GM23248 (cell line): ENCODE results near the gene RBPJL. TPM values are rescaled to one million over a fixed set of nuclear protein-coding genes. Genes with fewer than 3 reads are reported as not detected.

ENCODE experiments used
- DNase-seq: peaks from one replicate; pipeline ENCODE4 v3.0.0-alpha.2; 2015
- H2AFZ ChIP-seq: fragments of 200-600 bp; sonication (generic); 2 replicates; pipeline ENCODE4 v1.6.1; 2016; ENCODE audit warnings: antibody characterized with exemption
- H3F3A ChIP-seq: fragments of 200-600 bp; sonication (generic); 2 replicates; pipeline ENCODE4 v1.6.1; 2016; ENCODE audit warnings: mild to moderate bottlenecking, antibody characterized with exemption, mixed run types; ENCODE audit not compliant: insufficient read depth
- H3K27ac ChIP-seq: fragments of 200-600 bp; sonication (generic); 2 replicates; pipeline ENCODE4 v1.5.1; 2016; ENCODE audit warnings: mild to moderate bottlenecking
- H3K27me3 ChIP-seq: fragments of 200-600 bp; sonication (generic); replicated peaks from 2 replicates; pipeline ENCODE4 v1.6.1; 2016; ENCODE audit warnings: mild to moderate bottlenecking; ENCODE audit not compliant: insufficient read depth
- H3K36me3 ChIP-seq: fragments of 200-600 bp; sonication (generic); 2 replicates; pipeline ENCODE4 v1.6.1; 2016; ENCODE audit warnings: low read depth, mild to moderate bottlenecking
- H3K4me1 ChIP-seq: fragments of 200-600 bp; sonication (generic); 2 replicates; pipeline ENCODE4 v1.6.1; 2016; ENCODE audit warnings: mild to moderate bottlenecking; ENCODE audit not compliant: insufficient read depth
- H3K4me2 ChIP-seq: fragments of 200-600 bp; sonication (generic); one replicate; pipeline ENCODE4 v1.6.1; 2016; ENCODE audit warnings: mild to moderate bottlenecking; ENCODE audit not compliant: unreplicated experiment
- H3K4me3 ChIP-seq: fragments of 200-600 bp; sonication (generic); 2 replicates; pipeline ENCODE4 v1.5.1; 2016; ENCODE audit warnings: mild to moderate bottlenecking
- H3K79me2 ChIP-seq: fragments of 200-600 bp; sonication (generic); 2 replicates; pipeline ENCODE4 v1.6.1; 2016; ENCODE audit warnings: mild to moderate bottlenecking; ENCODE audit not compliant: insufficient read depth
- H3K9ac ChIP-seq: fragments of 200-600 bp; sonication (generic); 2 replicates; pipeline ENCODE4 v1.6.1; 2016; ENCODE audit warnings: mild to moderate bottlenecking
- H3K9me2 ChIP-seq: fragments of 200-600 bp; sonication (generic); 2 replicates; pipeline ENCODE4 v1.6.1; 2016; ENCODE audit warnings: mixed run types, mild to moderate bottlenecking, moderate library complexity; ENCODE audit not compliant: insufficient read depth
- H3K9me3 ChIP-seq: fragments of 200-600 bp; sonication (generic); one replicate; pipeline ENCODE4 v1.6.1; 2017; ENCODE audit warnings: low read depth
- H4K20me1 ChIP-seq: fragments of 200-600 bp; sonication (generic); 2 replicates; pipeline ENCODE4 v1.6.0; 2016; ENCODE audit not compliant: insufficient read depth
- EZH2 ChIP-seq: fragments of 200-600 bp; sonication (generic); IDR thresholded peaks from 2 replicates; pipeline ENCODE4 v1.6.1; 2018; ENCODE audit warnings: antibody characterized with exemption, mild to moderate bottlenecking; ENCODE audit not compliant: insufficient read depth, poor library complexity, severe bottlenecking
- EZH2phosphoT487 ChIP-seq: fragments of 200-600 bp; sonication (generic); IDR thresholded peaks from 2 replicates; pipeline ENCODE4 v1.6.1; 2018; ENCODE audit warnings: antibody characterized with exemption, moderate library complexity, mild to moderate bottlenecking, low read depth; ENCODE audit not compliant: insufficient read depth
- WGBS, 2 experiments: methylation state at CpG; one replicate each; pipeline ENCODE4 v1.1.6; 2015 to 2017; ENCODE audit warnings: low lambda C conversion rate in 2 of 2, low coverage in 1 of 2; ENCODE audit errors: missing lambda C conversion rate in 2 of 2; 5-methylcytosine and 5-hydroxymethylcytosine counted together
- in situ Hi-C: fragments of 300-500 bp; cut with MboI; formaldehyde crosslinking; loops from 2 replicates; pipeline ENCODE4 v1.15.0; 2020
- polyA plus RNA-seq: library from polyadenylated mRNA; unstranded; fragments of >200 nt; fragmentation: Nextera tagmentation; extraction: Ambion mirVana; gene quantifications from 2 replicates; pipeline ENCODE4 v1.2.1, GENCODE V29; 2016
- total RNA-seq: library from RNA; depleted of rRNA; stranded (reverse); fragments of >200 nt; shearing (Covaris generic); gene quantifications from 2 replicates; pipeline ENCODE4 v1.2.3, GENCODE V29; 2014

Gene RBPJL
- total and polyA plus RNA-seq, 2 experiments from 2014 or later = not detected

GRCh38 chr20:45269056-45269455, 37.6 kb upstream of the RBPJL start:
- Histone ChIP-seq H3K4me1 (no peaks in the 10 kb centered on the region), H2AFZ (no peak overlapping the region), H3K9ac (no peak overlapping the region), H3F3A (no peaks in the 10 kb centered on the region), H3K27me3 (peaks cover 22% of the 10 kb centered on the region), H4K20me1 (no peaks in the 10 kb centered on the region), H3K4me3 (no peak overlapping the region), H3K9me3 (no peaks in the 10 kb centered on the region), H3K27ac (no peak overlapping the region), H3K4me2 (no peak overlapping the region), H3K79me2 (no peaks in the 10 kb centered on the region), H3K9me2 (no peaks in the 10 kb centered on the region), H3K36me3 (no peaks in the 10 kb centered on the region)
- TF ChIP-seq EZH2phosphoT487 (no peak), EZH2 (no peak)
- 51 to 72% methylated on average over 3 of the region's 3 CpGs for WGBS, 2 experiments
- in situ Hi-C loops = no loop called here
- no peak for DNase-seq

- no peak overlapping the region for H2AFZ ChIP-seq
- H3K36me3 ChIP-seq = no peaks in the 10 kb centered on the region
- no peak overlapping the region for H3K9ac ChIP-seq
- no peaks in the 10 kb centered on the region for H3K79me2 ChIP-seq
- H3K4me2 ChIP-seq = no peak overlapping the region
- in situ Hi-C loops = no loop called here
- H3K4me3 ChIP-seq = no peak overlapping the region
- no peaks in the 10 kb centered on the region for H3K9me3 ChIP-seq
- H4K20me1 ChIP-seq = no peaks in the 10 kb centered on the region
- no peaks in the 10 kb centered on the region for H3K9me2 ChIP-seq
- DNase-seq = no peak
- no peak for TF ChIP-seq EZH2
- TF ChIP-seq EZH2phosphoT487 = no peak
- 10 to 11% methylated on average over 4 of the region's 4 CpGs for WGBS, 2 experiments
- H3K4me1 ChIP-seq = no peaks in the 10 kb centered on the region
- peaks cover 27% of the 10 kb centered on the region for H3K27me3 ChIP-seq
- no peaks in the 10 kb centered on the region for H3F3A ChIP-seq
- no peak overlapping the region for H3K27ac ChIP-seq
These were observed 36.8 kb upstream of the RBPJL start for GRCh38 chr20:45269754-45270270.

GRCh38 chr20:45275338-45275737, 31.3 kb upstream of the RBPJL start:
- 58 to 59% methylated on average over 3 of the region's 3 CpGs for WGBS, 2 experiments
- Histone ChIP-seq H3K9me3 (no peaks in the 10 kb centered on the region), H3K9me2 (no peaks in the 10 kb centered on the region), H3K27ac (no peak overlapping the region), H3K4me3 (no peak overlapping the region), H3F3A (no peaks in the 10 kb centered on the region), H3K4me2 (no peak overlapping the region), H3K27me3 (peaks cover 33% of the 10 kb centered on the region), H3K9ac (no peak overlapping the region), H4K20me1 (no peaks in the 10 kb centered on the region), H3K4me1 (no peaks in the 10 kb centered on the region), H3K36me3 (no peaks in the 10 kb centered on the region), H2AFZ (no peak overlapping the region), H3K79me2 (no peaks in the 10 kb centered on the region)
- TF ChIP-seq EZH2phosphoT487 = no peak
- TF ChIP-seq EZH2 = no peak
- in situ Hi-C loops = loop anchor here (25.0 kb wide), 1 partner anchor 238 kb away; no protein-coding TSS in a partner anchor
- DNase-seq = no peak

GRCh38 chr20:45279992-45280391, 26.6 kb upstream of the RBPJL start:
- Histone ChIP-seq H3F3A (no peaks in the 10 kb centered on the region), H3K27ac (no peak overlapping the region), H3K9ac (no peak overlapping the region), H3K79me2 (no peaks in the 10 kb centered on the region), H3K4me3 (no peak overlapping the region), H2AFZ (no peak overlapping the region), H3K4me2 (no peak overlapping the region), H3K36me3 (no peaks in the 10 kb centered on the region), H3K4me1 (peaks cover 9% of the 10 kb centered on the region; the same call in 1 of the 2 replicates), H3K27me3 (peaks cover 22% of the 10 kb centered on the region; the same call in 1 of the 2 replicates), H3K9me3 (no peaks in the 10 kb centered on the region), H4K20me1 (no peaks in the 10 kb centered on the region), H3K9me2 (no peaks in the 10 kb centered on the region)
- DNase-seq = no peak
- in situ Hi-C loops = loop anchor here (25.0 kb wide), 1 partner anchor 243 kb away; no protein-coding TSS in a partner anchor
- TF ChIP-seq EZH2 = no peak
- TF ChIP-seq EZH2phosphoT487 = no peak
- 10 to 11% methylated on average over 1 of the region's 1 CpG for WGBS, 2 experiments
